Endothelial cell of umbilical vein (primary cell): Measurements from ENCODE around the gene ZHX3. TPM values are rescaled to one million over a fixed set of nuclear protein-coding genes. Genes with fewer than 3 reads are reported as not detected.

Experiments
- BruUV-seq: library from RNA; stranded (reverse); fragments of 400-500 nt; replicated peaks from 2 replicates; lab custom pipeline; 2021; lab: Mats Ljungman, UMichigan
- CTCF ChIA-PET: fragments of 300-600, 350-600 bp; sonication (Branson Sonifier 250); formaldehyde crosslinking; loops from one replicate; lab custom pipeline; 2021; ENCODE audit warnings: antibody characterized with exemption, inconsistent platforms; lab: Charles Lee
- POLR2A ChIA-PET: fragments of 300-600, 350-600 bp; sonication (Branson Sonifier 250); formaldehyde crosslinking; loops from one replicate; lab custom pipeline; 2021; ENCODE audit warnings: antibody characterized with exemption, inconsistent platforms; lab: Charles Lee
- DNase-seq: peaks from one replicate; pipeline ENCODE4 v3.0.0-alpha.2; 2011; ENCODE audit warnings: low read depth, low spot score
- FAIRE-seq: peaks from 2 replicates; lab custom pipeline; 2011; peaks lifted over from hg19 to GRCh38; lab: Jason Lieb, UNC
- H2AFZ ChIP-seq: 2 replicates; pipeline ENCODE4 v1.6.0; 2012; ENCODE audit warnings: low read depth, low read length, control low read depth, inconsistent platforms
- H3K27ac ChIP-seq: 2 replicates; pipeline ENCODE4 v1.5.1; 2011; ENCODE audit warnings: low read depth, mild to moderate bottlenecking, control low read depth, low read length, moderate library complexity; ENCODE audit not compliant: insufficient read depth
- H3K27me3 ChIP-seq, 2 experiments: 2 replicates each; pipeline versions ENCODE4 v1.6.0 to v1.6.1; 2011; ENCODE audit warnings: low read length in 2 of 2, mixed read lengths in 1 of 2; ENCODE audit not compliant: control insufficient read depth in 2 of 2, insufficient read depth in 2 of 2
- H3K36me3 ChIP-seq, 2 experiments: 2 replicates in 1 of 2; 3 replicates in 1 of 2; pipeline ENCODE4 v1.5.1; 2011; ENCODE audit warnings: low read length in 2 of 2, mild to moderate bottlenecking in 1 of 2, moderate library complexity in 1 of 2; ENCODE audit not compliant: control insufficient read depth in 2 of 2, insufficient read depth in 2 of 2; ENCODE audit errors: extremely low read depth in 1 of 2
- H3K4me1 ChIP-seq: 3 replicates; pipeline ENCODE4 v1.5.1; 2011; ENCODE audit warnings: mild to moderate bottlenecking, low read length; ENCODE audit not compliant: control insufficient read depth, insufficient read depth; ENCODE audit errors: extremely low read depth
- H3K4me2 ChIP-seq: 2 replicates; pipeline ENCODE4 v1.6.1; 2011; ENCODE audit warnings: low read length, control low read depth, mixed read lengths; ENCODE audit not compliant: insufficient read depth
- H3K4me3 ChIP-seq, 3 experiments: fragments of 200-600 bp in 1 of 3; sonication (generic), shearing (Covaris generic) in 1 of 3; replicated peaks in 1 of 3; 2 replicates each; pipeline ENCODE4 v1.5.1; 2011 to 2016; ENCODE audit warnings: control low read depth in 3 of 3, low read length in 3 of 3, mild to moderate bottlenecking in 2 of 3, inconsistent platforms in 1 of 3, low read depth in 1 of 3, moderate library complexity in 1 of 3; ENCODE audit not compliant: insufficient read depth in 1 of 3
- H3K79me2 ChIP-seq: 2 replicates; pipeline ENCODE4 v1.6.0; 2012; ENCODE audit warnings: low read length, inconsistent platforms; ENCODE audit not compliant: control insufficient read depth, insufficient read depth
- H3K9ac ChIP-seq: replicated peaks from 2 replicates; pipeline ENCODE3; 2011; ENCODE audit warnings: low read length, control low read depth; ENCODE audit not compliant: insufficient read depth; ENCODE audit errors: extremely low read depth
- H3K9me1 ChIP-seq: replicated peaks from 3 replicates; pipeline ENCODE4 v1.6.0; 2011; ENCODE audit warnings: mild to moderate bottlenecking, low read length; ENCODE audit not compliant: control insufficient read depth, insufficient read depth; ENCODE audit errors: extremely low read depth
- H3K9me3 ChIP-seq: replicated peaks from 2 replicates; pipeline ENCODE4 v1.5.1; 2012; ENCODE audit warnings: low read length, inconsistent platforms; ENCODE audit not compliant: control insufficient read depth, insufficient read depth
- H4K20me1 ChIP-seq: replicated peaks from 2 replicates; pipeline ENCODE3; 2011; ENCODE audit warnings: mild to moderate bottlenecking, low read length; ENCODE audit not compliant: control insufficient read depth, insufficient read depth; ENCODE audit errors: extremely low read depth
- CTCF ChIP-seq, 2 donors: IDR thresholded peaks; 1 replicate in 1 of 2; 2 replicates in 1 of 2; pipeline ENCODE4 v1.5.1; 2011; ENCODE audit warnings: low read length in 2 of 2, mild to moderate bottlenecking in 2 of 2, moderate library complexity in 2 of 2, control low read depth in 1 of 2, inconsistent platforms in 1 of 2, low read depth in 1 of 2; ENCODE audit not compliant: insufficient read depth in 1 of 2; ENCODE audit errors: extremely low read depth in 1 of 2
- EZH2 ChIP-seq: IDR thresholded peaks from 2 replicates; pipeline ENCODE4 v1.6.1; 2012; ENCODE audit warnings: borderline replicate concordance, low read depth, mild to moderate bottlenecking, moderate library complexity, low read length, inconsistent platforms; ENCODE audit not compliant: severe bottlenecking
- FOS ChIP-seq: IDR thresholded peaks from 2 replicates; pipeline ENCODE4 v1.6.1; 2011; ENCODE audit warnings: mild to moderate bottlenecking, low read length, moderate library complexity, borderline replicate concordance; ENCODE audit not compliant: insufficient read depth
- GATA2 ChIP-seq: IDR thresholded peaks from 2 replicates; pipeline ENCODE4 v1.7.0; 2011; ENCODE audit warnings: low read depth, mild to moderate bottlenecking, moderate library complexity, mixed read lengths, low read length; ENCODE audit not compliant: insufficient read length, insufficient read depth
- JUN ChIP-seq: IDR thresholded peaks from 2 replicates; pipeline ENCODE4 v1.6.1; 2011; ENCODE audit warnings: borderline replicate concordance, low read depth; ENCODE audit not compliant: insufficient read length, insufficient read depth
- MAX ChIP-seq: IDR thresholded peaks from 2 replicates; pipeline ENCODE4 v1.6.1; 2011; ENCODE audit not compliant: insufficient read depth, insufficient read length
- MYC ChIP-seq: IDR thresholded peaks from one replicate; pipeline ENCODE4 v1.6.1; 2011; ENCODE audit warnings: mild to moderate bottlenecking, low read depth, low read length
- POLR2A ChIP-seq: IDR thresholded peaks from 2 replicates; pipeline ENCODE4 v1.6.1; 2012; ENCODE audit warnings: low read depth, mild to moderate bottlenecking, control low read depth, low read length
- POLR2AphosphoS5 ChIP-seq: IDR thresholded peaks from 2 replicates; pipeline ENCODE4 v1.6.1; 2012; ENCODE audit warnings: low read depth, mild to moderate bottlenecking, control low read depth, low read length, moderate library complexity; ENCODE audit not compliant: insufficient read depth
- dilution Hi-C: fragments of 300-500 bp; cut with MboI; formaldehyde crosslinking; loops from one replicate; pipeline ENCODE4 v1.15.0; 2019; ENCODE audit warnings: low sequenced_read_pairs; ENCODE audit not compliant: extremely low pct_ligation_motif_present
- intact Hi-C: fragments of 100-400 bp; cut with micrococcal nuclease; formaldehyde crosslinking; loops from one replicate; pipeline ENCODE4 v1.10.0; 2022
- polyA plus RNA-seq, 4 experiments: library from polyadenylated mRNA; depleted of rRNA in 3 of 4; stranded (reverse) in 3 of 4; unstranded in 1 of 4; fragments of >200 nt; gene quantifications; 2 replicates each; pipeline versions ENCODE4 v1.2.1 to v1.2.3, GENCODE V29; 2011 to 2012; ENCODE audit warnings: missing spikeins in 1 of 4
- total RNA-seq: library from RNA; stranded (reverse); gene quantifications from 2 replicates; pipeline ENCODE4 v1.2.3, GENCODE V29; 2021

ZHX3 gene
- total and polyA plus RNA-seq, 2 donors (not counting 3 experiments of a cell fraction or from before 2014, with no cell fraction given), result 7.4 to 17.8 TPM

- ChIA-PET CTCF (interaction anchor here (1.1 to 2.9 kb wide), 4 partner anchors 8 to 150 kb away, joined by 3 to 19 read pairs (median 5); no protein-coding TSS in a partner anchor), POLR2A (no interaction called here)
- Histone ChIP-seq H3K27ac (peak overlapping the region; percentile 86), H3K9me3 (no peaks in the 10 kb centered on the region), H3K36me3 (peaks cover 0 to 4% of the 10 kb centered on the region in 2 experiments), H3K79me2 (peaks cover 79% of the 10 kb centered on the region), H3K4me2 (peak overlapping the region; percentile 70), H3K4me1 (peaks cover 60% of the 10 kb centered on the region), H3K4me3 (no peak overlapping the region), H4K20me1 (no peaks in the 10 kb centered on the region), H3K27me3 (no peaks in the 10 kb centered on the region), H2AFZ (no peak overlapping the region), H3K9ac (peak overlapping the region; percentile 68), H3K9me1 (no peaks in the 10 kb centered on the region)
- TF ChIP-seq POLR2A (no peak), FOS (no peak), POLR2AphosphoS5 (no peak), CTCF (IDR thresholded peaks at IDR 0.05; ENCODE audit: extremely low read depth in 1 of 2, insufficient read depth in 1 of 2, low read depth in 1 of 2, low read length in 2 of 2) (no peak), GATA2 (no peak), EZH2 (no peak), MAX (no peak), JUN (no peak), MYC (no peak)
- no TSS peak for BruUV-seq
- dilution Hi-C loops, result no loop called here
- intact Hi-C loops, result loop anchor here (1.0 to 10.0 kb wide), 2 partner anchors 10 to 554 kb away; no protein-coding TSS in a partner anchor
- no peak for FAIRE-seq
- DNase-seq, result no peak
Observed at GRCh38 chr20:41140226-41141133, 177.1 kb downstream of the ZHX3 start.
